GM12864 (cell line): ENCODE results near the gene TBC1D4.

ENCODE experiments used
- DNase-seq: peaks from one replicate; pipeline ENCODE4 v3.0.0-alpha.2; 2011; ENCODE audit warnings: low read depth
- H3K4me3 ChIP-seq: 2 replicates; pipeline ENCODE4 v1.5.1; 2011; ENCODE audit warnings: mild to moderate bottlenecking, low read depth, low read length, control low read depth
- TF ChIP-seq, protein P1 (sequence below): IDR thresholded peaks from 2 replicates; pipeline ENCODE4 v1.5.1; 2011; ENCODE audit warnings: low read depth, mild to moderate bottlenecking, moderate library complexity, low read length, control low read depth, inconsistent platforms; ENCODE audit errors: missing control alignments

Gene TBC1D4

DNA sequence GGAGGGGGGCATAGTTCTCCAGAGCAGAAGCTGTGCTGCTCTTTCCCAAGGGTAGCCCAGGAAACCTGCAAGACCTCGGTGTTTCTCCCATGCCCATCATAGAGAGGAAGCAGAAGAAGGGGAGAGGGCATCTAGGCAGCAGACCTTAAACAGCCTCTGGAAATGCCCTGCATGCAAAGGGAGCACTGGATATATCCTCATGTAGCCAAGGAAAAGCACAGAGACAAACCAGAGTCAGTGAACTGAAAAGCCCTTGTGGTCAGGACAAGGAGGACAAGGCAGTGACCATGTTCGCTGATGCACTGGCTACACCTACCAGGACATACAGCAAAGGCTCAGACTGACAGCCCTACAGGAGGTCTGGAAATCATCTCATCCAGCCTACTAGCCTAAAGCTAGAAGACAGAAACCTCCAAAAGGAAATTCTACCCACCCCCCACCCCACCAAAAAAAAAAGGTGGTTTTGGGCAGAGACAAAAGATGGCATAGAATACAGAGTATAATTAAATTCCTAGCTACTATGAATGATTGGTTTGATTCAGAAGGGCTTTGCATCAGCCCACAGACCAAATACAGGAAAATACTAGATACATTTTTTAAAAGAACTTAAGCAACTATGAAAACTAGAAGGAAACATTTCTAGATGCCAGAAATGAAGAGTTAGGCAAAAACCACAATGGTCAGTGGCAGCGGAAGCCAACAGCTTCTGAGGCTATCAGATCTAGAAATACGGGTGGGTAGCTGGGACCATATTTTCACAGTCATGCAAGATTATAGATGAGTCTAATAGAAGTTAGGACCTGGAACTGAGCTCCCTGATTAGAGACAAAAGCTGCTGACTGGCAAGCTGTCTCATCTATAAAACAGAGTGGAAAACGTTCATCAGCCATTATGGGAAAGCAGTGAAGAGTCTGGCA, 4.4 kb upstream of the TBC1D4 start:
- DNase-seq = no peak
- TF ChIP-seq, protein P1, sequence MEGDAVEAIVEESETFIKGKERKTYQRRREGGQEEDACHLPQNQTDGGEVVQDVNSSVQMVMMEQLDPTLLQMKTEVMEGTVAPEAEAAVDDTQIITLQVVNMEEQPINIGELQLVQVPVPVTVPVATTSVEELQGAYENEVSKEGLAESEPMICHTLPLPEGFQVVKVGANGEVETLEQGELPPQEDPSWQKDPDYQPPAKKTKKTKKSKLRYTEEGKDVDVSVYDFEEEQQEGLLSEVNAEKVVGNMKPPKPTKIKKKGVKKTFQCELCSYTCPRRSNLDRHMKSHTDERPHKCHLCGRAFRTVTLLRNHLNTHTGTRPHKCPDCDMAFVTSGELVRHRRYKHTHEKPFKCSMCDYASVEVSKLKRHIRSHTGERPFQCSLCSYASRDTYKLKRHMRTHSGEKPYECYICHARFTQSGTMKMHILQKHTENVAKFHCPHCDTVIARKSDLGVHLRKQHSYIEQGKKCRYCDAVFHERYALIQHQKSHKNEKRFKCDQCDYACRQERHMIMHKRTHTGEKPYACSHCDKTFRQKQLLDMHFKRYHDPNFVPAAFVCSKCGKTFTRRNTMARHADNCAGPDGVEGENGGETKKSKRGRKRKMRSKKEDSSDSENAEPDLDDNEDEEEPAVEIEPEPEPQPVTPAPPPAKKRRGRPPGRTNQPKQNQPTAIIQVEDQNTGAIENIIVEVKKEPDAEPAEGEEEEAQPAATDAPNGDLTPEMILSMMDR = no peak

DNA sequence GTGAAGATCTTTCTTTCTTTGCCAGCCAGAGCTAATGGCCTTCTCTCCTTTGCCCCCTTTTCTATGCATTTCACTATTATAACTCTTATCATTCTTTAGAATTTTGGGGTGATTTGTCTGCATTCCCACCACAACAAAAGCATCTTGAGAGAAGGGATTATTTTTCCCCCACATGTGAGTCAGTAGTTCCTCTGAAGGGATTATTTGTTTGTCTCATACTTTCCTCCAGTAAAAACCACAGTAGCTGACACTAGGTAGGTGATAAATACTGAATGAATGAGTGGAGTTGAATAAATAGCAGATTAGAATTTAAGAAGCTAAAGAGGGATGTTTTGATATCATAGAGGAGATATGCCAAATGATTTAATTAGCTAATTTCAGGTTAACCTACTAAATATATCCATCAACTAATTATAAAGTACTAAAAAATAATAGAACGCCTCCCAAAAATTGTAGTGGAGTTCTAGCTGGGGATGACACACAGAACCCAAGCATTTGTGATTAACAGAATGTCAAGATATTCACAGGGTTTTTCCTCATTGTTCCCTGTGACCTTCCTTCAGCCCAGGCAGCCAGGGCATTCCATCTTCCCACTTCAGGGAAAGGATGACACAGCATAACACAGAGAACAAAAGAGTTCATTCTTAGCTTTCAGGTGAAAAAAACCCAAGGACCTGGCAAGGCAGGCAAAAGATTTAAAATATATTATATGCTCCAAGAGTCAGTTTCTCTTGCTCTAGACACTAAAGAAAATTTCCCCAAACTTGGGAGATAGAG, 3.5 kb upstream of the TBC1D4 start:
- DNase-seq = no peak
- TF ChIP-seq, protein P1 = no peak
- no peak overlapping the region for H3K4me3 ChIP-seq

More for the DNA sequence above, 4.4 kb upstream of the TBC1D4 start:
- no peak overlapping the region for H3K4me3 ChIP-seq

DNA sequence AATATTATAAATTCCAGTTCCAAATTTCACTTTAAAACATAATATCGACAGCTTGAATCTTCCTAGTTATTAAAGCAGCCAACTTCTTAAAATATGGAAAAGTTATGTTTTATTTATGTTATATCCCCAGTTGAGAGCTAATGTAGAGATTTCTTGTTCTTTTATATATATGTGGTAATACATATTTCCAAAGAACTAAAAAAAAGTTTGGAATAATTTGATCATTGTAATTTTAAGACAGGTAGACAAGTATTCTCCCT, 781 bp upstream of the TBC1D4 start:
- no peak for DNase-seq
- H3K4me3 ChIP-seq = peak overlapping the region; percentile 73; the same call in 1 of the 2 replicates

DNA sequence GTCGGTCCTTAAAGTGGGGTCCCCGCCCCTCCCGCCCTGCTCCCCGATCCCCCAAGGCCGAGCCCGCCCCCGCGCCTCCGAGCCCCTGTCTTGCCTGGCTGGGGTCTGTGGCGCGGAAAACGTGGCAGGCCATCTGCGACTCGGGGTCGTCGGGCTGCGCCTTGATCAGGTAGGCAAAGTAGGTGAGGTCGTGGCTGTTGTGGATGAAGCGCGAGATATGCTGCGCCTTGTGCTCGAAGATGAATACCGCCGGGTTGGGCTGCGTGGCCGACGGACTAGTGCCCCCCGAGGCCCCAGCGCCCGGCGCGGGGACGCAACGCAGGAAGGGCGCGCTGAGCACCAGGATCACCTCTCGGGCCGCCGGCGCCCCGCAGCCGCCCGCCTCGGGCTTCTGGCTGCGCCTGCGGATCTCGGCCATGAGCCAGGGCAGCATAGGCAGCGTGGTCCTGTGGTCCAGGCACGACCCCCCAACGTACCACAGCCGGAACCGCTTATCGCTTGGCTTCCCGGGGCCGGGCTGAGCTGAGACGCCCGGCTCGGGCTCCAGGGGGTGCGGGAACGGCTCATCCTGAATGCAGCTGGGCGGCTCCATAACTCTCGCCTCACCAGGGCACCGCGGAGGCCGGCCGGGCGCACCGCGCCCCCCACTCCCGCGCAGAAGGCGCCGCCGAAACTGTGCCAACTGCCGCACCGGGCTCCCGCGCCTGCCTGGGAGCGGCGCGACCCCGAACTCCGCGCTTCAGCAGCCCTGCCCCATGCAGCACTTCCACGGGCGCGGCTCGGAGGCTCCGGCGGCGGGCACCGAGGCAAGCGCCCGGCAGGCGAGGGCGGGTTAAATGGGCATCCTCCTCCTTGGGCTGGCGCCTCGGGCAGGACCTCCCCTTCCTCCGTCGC, 546 bp downstream of the TBC1D4 start:
- TF ChIP-seq, protein P1 = no peak
- DNase-seq = no peak
- peak overlapping the region; percentile 73 for H3K4me3 ChIP-seq

More for the DNA sequence above, 781 bp upstream of the TBC1D4 start:
- TF ChIP-seq, protein P1 = no peak

DNA sequence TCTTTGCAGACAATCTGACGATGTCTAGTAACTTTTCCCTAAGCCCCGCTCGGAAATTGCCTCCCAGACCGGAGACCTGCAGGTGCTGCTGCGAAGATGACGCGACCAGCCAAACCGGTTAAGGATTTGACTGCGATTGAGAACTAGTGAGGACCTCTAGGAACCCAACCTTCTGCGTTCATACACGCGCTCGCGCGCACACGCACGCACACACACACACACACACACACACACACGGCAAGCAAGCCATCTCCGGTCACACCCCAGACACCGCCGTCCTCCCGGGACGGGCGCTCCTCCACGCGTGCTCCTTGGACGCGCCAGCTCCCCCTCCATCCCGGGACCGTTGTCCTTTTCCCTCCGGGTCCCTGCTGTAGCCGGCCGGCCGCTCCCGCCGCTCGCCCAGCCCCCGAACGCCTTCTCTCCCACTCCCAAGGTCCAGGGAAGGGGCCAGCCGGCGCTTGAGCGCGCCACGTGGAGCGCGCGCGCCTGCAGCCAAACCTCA, 1.2 kb downstream of the TBC1D4 start:
- peak overlapping the region; percentile 73 for H3K4me3 ChIP-seq
- TF ChIP-seq, protein P1 = no peak
- DNase-seq = peak; percentile 74

DNA sequence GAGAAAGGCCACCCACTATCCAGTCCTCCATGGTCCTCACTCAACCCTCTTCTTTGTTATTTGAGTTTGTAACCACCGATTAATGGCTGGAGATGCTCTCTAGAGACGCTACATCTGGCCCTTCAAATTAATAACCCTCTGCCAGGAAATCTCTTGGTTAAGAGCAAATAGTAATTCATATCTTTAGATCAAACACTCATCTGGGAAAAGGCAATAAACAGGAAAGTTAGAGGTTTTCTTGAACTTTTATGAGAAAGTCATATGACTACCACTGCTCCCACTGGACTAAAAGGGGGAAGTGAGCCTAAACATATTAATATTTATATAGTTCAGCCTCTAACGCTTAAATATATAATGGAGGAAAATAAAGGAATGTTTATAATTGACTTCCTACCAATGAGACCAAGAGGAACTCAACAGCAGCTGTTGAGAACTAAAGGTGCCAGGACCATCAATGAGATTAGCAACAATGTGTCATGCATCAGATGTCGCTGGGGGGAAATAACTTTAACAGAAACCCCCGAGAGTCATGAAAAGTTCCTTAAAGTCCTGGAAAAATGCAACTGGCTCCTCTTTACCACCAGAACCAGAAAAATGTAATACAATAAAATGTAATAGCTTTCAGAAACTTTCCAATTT, 2.7 kb downstream of the TBC1D4 start:
- H3K4me3 ChIP-seq = peak overlapping the region; percentile 73
- TF ChIP-seq, protein P1 = no peak

More for the DNA sequence above, 2.7 kb downstream of the TBC1D4 start:
- no peak for DNase-seq
